Neural progenitor cell (in vitro differentiated cells): ENCODE measurements around the gene CACUL1. TPM values are rescaled to one million over a fixed set of nuclear protein-coding genes. Genes with fewer than 3 reads are reported as not detected.
"Not testable (repeated sequence)": the region's sequence is repeated elsewhere in the genome, so short reads cannot be mapped to it uniquely, and the experiment has no call there.

Experiments
- DNase-seq: peaks from one replicate; pipeline ENCODE4 v3.0.0-alpha.2; 2016; ENCODE audit warnings: low spot score
- H2AFZ ChIP-seq: fragments of 200-600 bp; sonication (generic); replicated peaks from 2 replicates; pipeline ENCODE4 v1.6.1; 2016; ENCODE audit warnings: antibody characterized with exemption
- H3F3A ChIP-seq: fragments of 200-600 bp; sonication (generic); 2 replicates; pipeline ENCODE4 v1.6.1; 2016; ENCODE audit warnings: antibody characterized with exemption, low read depth
- H3K27ac ChIP-seq: fragments of 200-600 bp; sonication (generic); 2 replicates; pipeline ENCODE4 v1.5.1; 2016; ENCODE audit warnings: mild to moderate bottlenecking
- H3K27me3 ChIP-seq: fragments of 200-600 bp; sonication (generic); 2 replicates; pipeline ENCODE4 v1.6.1; 2016; ENCODE audit warnings: mild to moderate bottlenecking, moderate library complexity
- H3K36me3 ChIP-seq: fragments of 200-600 bp; sonication (generic); 2 replicates; pipeline ENCODE4 v1.5.1; 2016
- H3K4me1 ChIP-seq: fragments of 200-600 bp; sonication (generic); 2 replicates; pipeline ENCODE4 v1.6.1; 2016; ENCODE audit warnings: mixed run types
- H3K4me2 ChIP-seq: fragments of 200-600 bp; sonication (generic); 2 replicates; pipeline ENCODE4 v1.6.1; 2016
- H3K4me3 ChIP-seq: fragments of 200-600 bp; sonication (generic); 2 replicates; pipeline ENCODE4 v1.5.1; 2016
- H3K79me2 ChIP-seq: fragments of 200-600 bp; sonication (generic); 2 replicates; pipeline ENCODE4 v1.6.1; 2016; ENCODE audit warnings: low read depth
- H3K9ac ChIP-seq: fragments of 200-600 bp; sonication (generic); 2 replicates; pipeline ENCODE4 v1.6.1; 2016
- H3K9me3 ChIP-seq: fragments of 200-600 bp; sonication (generic); 2 replicates; pipeline ENCODE4 v1.5.1; 2016; ENCODE audit warnings: low read depth
- H4K20me1 ChIP-seq: fragments of 200-600 bp; sonication (generic); 2 replicates; pipeline ENCODE4 v1.6.1; 2016; ENCODE audit warnings: low read depth
- H3K27ac Mint-ChIP-seq: 3 replicates; pipeline ENCODE4 v1.8.0; 2021; ENCODE audit warnings: mixed read lengths
- H3K27me3 Mint-ChIP-seq: 2 replicates; pipeline ENCODE4 v1.8.0; 2022; ENCODE audit warnings: low read depth, mild to moderate bottlenecking, inconsistent platforms, moderate library complexity, mixed read lengths; ENCODE audit not compliant: insufficient read depth
- H3K36me3 Mint-ChIP-seq: 3 replicates; pipeline ENCODE4 v1.8.0; 2021; ENCODE audit warnings: mixed read lengths
- H3K4me1 Mint-ChIP-seq: 3 replicates; pipeline ENCODE4 v1.8.0; 2021; ENCODE audit warnings: mixed read lengths
- H3K4me3 Mint-ChIP-seq: 3 replicates; pipeline ENCODE4 v1.8.0; 2021; ENCODE audit warnings: mild to moderate bottlenecking, moderate library complexity, mixed read lengths
- H3K9me3 Mint-ChIP-seq: 3 replicates; pipeline ENCODE4 v1.8.0; 2020; ENCODE audit warnings: mixed read lengths
- EZH2 ChIP-seq: fragments of 200-600 bp; sonication (generic); IDR thresholded peaks from 2 replicates; pipeline ENCODE4 v1.6.1; 2017; ENCODE audit warnings: antibody characterized with exemption, mild to moderate bottlenecking, moderate library complexity
- EZH2phosphoT487 ChIP-seq: fragments of 200-600 bp; sonication (generic); IDR thresholded peaks from 2 replicates; pipeline ENCODE4 v1.6.1; 2017; ENCODE audit warnings: antibody characterized with exemption
- total RNA-seq: library from RNA; depleted of rRNA; stranded (reverse); fragments of >200 nt; gene quantifications from 2 replicates; pipeline ENCODE4 v1.2.3, GENCODE V29; 2015; ENCODE audit warnings: low replicate concordance
- TF ChIP-seq, protein P1 (sequence below): fragments of 200-600 bp; sonication (generic); IDR thresholded peaks from 2 replicates; pipeline ENCODE4 v1.5.1; 2017; ENCODE audit warnings: antibody characterized with exemption, mild to moderate bottlenecking

The CACUL1 gene
- total RNA-seq, 1 donor from 2014 or later: 38.8 TPM

DNA sequence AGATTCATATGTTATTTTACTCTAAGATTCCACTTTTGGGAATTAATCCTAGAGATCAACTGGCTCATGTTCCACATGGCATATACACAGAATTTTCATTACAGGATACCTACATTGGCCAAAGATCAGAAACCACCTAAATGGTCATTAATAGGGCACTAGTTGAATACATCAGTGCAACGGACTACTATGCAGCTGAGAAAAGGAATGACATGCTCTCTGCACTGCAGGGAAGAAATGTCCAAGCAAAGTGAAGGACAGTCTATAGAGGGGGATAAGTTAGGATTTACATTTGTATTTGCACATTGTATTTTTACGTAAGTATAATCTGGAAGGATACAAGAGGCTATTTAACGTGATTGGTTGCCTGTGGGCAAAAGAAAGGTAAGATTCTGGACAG lies 91.6 kb downstream of the CACUL1 start:
- Histone ChIP-seq H3F3A (no peaks in the 10 kb centered on the region), H4K20me1 (no peaks in the 10 kb centered on the region), H3K9me3 (no peaks in the 10 kb centered on the region), H3K36me3 (no peaks in the 10 kb centered on the region), H3K4me1 (no peaks in the 10 kb centered on the region), H3K4me2 (no peak overlapping the region), H3K4me3 (no peak overlapping the region), H3K27me3 (no peaks in the 10 kb centered on the region), H3K79me2 (no peaks in the 10 kb centered on the region), H3K27ac (no peak overlapping the region), H2AFZ (no peak overlapping the region), H3K9ac (no peak overlapping the region)
- Mint-ChIP-seq H3K36me3 (no peaks in the 10 kb centered on the region), H3K27me3 (peaks cover 10% of the 10 kb centered on the region), H3K9me3 (peaks cover 6% of the 10 kb centered on the region), H3K27ac (no peak overlapping the region), H3K4me1 (peaks cover 6% of the 10 kb centered on the region), H3K4me3 (no peak overlapping the region)
- TF ChIP-seq EZH2phosphoT487: no peak
- TF ChIP-seq EZH2: no peak
- TF ChIP-seq, protein P1, sequence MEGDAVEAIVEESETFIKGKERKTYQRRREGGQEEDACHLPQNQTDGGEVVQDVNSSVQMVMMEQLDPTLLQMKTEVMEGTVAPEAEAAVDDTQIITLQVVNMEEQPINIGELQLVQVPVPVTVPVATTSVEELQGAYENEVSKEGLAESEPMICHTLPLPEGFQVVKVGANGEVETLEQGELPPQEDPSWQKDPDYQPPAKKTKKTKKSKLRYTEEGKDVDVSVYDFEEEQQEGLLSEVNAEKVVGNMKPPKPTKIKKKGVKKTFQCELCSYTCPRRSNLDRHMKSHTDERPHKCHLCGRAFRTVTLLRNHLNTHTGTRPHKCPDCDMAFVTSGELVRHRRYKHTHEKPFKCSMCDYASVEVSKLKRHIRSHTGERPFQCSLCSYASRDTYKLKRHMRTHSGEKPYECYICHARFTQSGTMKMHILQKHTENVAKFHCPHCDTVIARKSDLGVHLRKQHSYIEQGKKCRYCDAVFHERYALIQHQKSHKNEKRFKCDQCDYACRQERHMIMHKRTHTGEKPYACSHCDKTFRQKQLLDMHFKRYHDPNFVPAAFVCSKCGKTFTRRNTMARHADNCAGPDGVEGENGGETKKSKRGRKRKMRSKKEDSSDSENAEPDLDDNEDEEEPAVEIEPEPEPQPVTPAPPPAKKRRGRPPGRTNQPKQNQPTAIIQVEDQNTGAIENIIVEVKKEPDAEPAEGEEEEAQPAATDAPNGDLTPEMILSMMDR: no peak
- no peak for DNase-seq

DNA sequence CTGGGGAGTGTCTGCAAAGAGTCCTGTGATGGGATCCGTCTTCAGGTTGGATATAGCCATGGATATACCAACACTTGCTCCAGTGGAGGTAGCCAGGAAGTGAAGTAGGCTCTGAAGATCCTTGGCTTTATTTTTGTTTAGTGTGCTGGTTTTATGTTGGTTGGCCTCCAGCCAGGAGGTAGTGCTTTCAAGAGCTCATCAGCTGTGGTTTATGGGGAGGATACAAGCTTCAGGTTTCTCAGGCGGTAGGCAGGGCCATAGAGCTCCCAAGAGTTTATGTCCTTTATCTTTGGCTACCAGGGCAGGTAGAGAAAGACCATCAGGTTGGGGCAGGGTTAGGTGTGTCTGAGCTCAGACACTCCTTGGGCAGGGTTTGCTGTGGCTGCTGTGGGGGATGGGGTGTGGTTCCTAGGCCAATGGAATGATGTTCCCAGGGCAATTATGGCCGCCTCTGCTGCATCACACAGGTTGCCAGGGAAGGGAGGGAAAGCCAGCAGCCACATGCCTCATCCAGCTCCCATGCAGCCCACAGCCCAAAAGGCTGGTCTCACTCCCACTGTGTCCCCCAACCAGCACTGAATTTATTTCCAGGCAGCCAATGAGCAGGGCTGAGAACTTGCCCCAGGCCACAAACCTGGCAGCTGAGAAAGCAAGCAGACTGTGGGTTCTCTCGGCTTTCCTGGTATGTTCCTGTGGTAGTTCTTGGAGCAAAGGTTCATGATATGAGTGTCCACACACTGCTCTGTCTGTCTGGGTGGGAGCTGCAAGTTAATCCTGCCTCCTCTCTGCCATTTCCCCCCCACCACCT lies 92.3 kb downstream of the CACUL1 start:
- Histone ChIP-seq H2AFZ (no peak overlapping the region), H3K4me3 (no peak overlapping the region), H3K9ac (no peak overlapping the region), H3K27ac (no peak overlapping the region), H4K20me1 (no peaks in the 10 kb centered on the region), H3K36me3 (no peaks in the 10 kb centered on the region), H3K79me2 (no peaks in the 10 kb centered on the region), H3K27me3 (no peaks in the 10 kb centered on the region), H3K4me2 (no peak overlapping the region), H3K4me1 (no peaks in the 10 kb centered on the region), H3F3A (no peaks in the 10 kb centered on the region), H3K9me3 (no peaks in the 10 kb centered on the region)
- peaks cover 10% of the 10 kb centered on the region for H3K27me3 Mint-ChIP-seq
- H3K9me3 Mint-ChIP-seq: peaks cover 6% of the 10 kb centered on the region
- H3K36me3 Mint-ChIP-seq: no peaks in the 10 kb centered on the region
- H3K4me3 Mint-ChIP-seq: no peak overlapping the region
- H3K27ac Mint-ChIP-seq: no peak overlapping the region
- no peak for DNase-seq
- TF ChIP-seq, protein P1: no peak
- TF ChIP-seq EZH2 (no peak), EZH2phosphoT487 (no peak)
- no peaks in the 10 kb centered on the region for H3K4me1 Mint-ChIP-seq

DNA sequence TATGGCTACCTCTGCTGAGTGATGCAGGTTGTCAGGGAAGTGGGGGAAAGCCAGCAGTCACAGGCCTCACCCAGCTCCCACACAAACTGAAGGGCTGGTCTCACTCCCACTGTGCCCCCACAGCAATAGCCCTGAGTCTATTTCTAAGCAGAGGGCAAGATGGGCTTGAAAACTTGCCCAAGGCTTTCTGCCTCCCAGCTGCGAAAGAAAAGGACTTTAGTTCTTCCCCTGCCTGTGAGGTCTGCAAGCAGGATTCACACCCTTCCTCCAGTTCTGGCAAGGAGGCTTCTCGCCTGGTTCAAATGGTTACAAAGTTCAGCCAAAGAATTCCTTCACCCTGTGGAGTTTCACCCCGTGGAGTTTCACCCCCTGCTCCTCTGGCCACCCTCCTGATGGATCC lies 96.0 kb downstream of the CACUL1 start:
- H3K9ac ChIP-seq: no peak overlapping the region
- Mint-ChIP-seq H3K4me1 (no peaks in the 10 kb centered on the region), H3K27ac (no peak overlapping the region), H3K36me3 (no peaks in the 10 kb centered on the region), H3K27me3 (peaks cover 12% of the 10 kb centered on the region), H3K4me3 (no peak overlapping the region), H3K9me3 (peaks cover 14% of the 10 kb centered on the region)
- H3F3A ChIP-seq: no peaks in the 10 kb centered on the region
- no peak for TF ChIP-seq EZH2
- no peak for TF ChIP-seq EZH2phosphoT487
- TF ChIP-seq, protein P1: no peak
- H3K27ac ChIP-seq: no peak overlapping the region
- H3K4me3 ChIP-seq: no peak overlapping the region
- no peaks in the 10 kb centered on the region for H3K36me3 ChIP-seq
- H3K4me2 ChIP-seq: no peak overlapping the region
- no peaks in the 10 kb centered on the region for H3K79me2 ChIP-seq
- no peak overlapping the region for H2AFZ ChIP-seq
- H4K20me1 ChIP-seq: no peaks in the 10 kb centered on the region
- no peaks in the 10 kb centered on the region for H3K27me3 ChIP-seq
- no peak for DNase-seq
- H3K9me3 ChIP-seq: no peaks in the 10 kb centered on the region
- H3K4me1 ChIP-seq: no peaks in the 10 kb centered on the region

DNA sequence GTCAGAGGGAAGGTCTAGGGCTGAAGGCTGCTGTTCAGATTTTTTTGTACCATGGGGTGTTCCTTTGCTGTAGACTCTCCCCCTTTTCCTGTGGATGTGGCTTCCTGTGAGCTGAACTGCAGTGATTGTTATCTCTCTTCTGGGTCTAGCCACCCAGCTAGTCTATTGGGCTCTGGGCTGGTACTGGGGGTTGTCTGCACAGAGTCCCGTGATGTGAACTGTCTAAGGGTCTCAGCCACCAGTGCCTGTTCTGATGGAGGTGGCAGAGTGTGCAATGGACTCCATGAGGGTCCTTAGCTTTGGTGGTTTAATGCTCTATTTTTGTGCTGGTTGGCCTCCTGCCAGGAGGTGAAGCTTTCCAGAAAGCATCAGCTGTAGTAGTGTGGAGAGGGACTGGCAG lies 96.6 kb downstream of the CACUL1 start:
- H3K36me3 ChIP-seq, H3K4me2 ChIP-seq, H3K4me3 Mint-ChIP-seq, H3K79me2 ChIP-seq, H4K20me1 ChIP-seq, H3K4me1 ChIP-seq, H3K36me3 Mint-ChIP-seq, H3K27me3 ChIP-seq, H3K9ac ChIP-seq, H3K27ac Mint-ChIP-seq, DNase-seq, H3F3A ChIP-seq, H3K4me1 Mint-ChIP-seq, H3K27ac ChIP-seq, H3K4me3 ChIP-seq, H2AFZ ChIP-seq, H3K9me3 ChIP-seq: not testable (repeated sequence)
- Mint-ChIP-seq H3K27me3 (peaks cover 13% of the 10 kb centered on the region), H3K9me3 (peaks cover 14% of the 10 kb centered on the region)

DNA sequence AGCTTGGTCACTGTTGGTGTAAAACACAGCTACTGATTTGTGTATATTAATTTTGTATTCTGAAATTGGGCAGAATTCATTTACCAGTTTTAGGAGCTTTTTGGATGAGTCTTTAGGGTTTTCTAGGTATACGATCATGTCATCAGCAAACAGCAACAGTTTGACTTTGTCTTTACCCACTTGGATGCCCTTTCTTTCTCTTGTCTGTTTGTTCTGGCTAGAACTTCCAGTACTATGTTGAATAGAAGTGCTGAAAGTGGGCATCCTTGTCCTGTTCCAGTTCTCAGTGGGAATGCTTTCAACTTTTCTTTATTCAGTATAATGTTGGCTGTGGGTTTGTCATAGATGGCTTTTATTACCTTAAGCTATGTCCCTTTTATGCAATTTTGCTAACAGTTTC lies 109.5 kb downstream of the CACUL1 start:
- not testable (repeated sequence) for H3K36me3 Mint-ChIP-seq, H3K4me2 ChIP-seq, H4K20me1 ChIP-seq, H2AFZ ChIP-seq, H3K27ac ChIP-seq, H3K9me3 ChIP-seq, H3K9me3 Mint-ChIP-seq, H3K4me1 ChIP-seq, H3F3A ChIP-seq, H3K27ac Mint-ChIP-seq, H3K27me3 Mint-ChIP-seq, H3K79me2 ChIP-seq, H3K4me3 Mint-ChIP-seq, H3K4me1 Mint-ChIP-seq, DNase-seq, H3K4me3 ChIP-seq, H3K9ac ChIP-seq, H3K36me3 ChIP-seq
- H3K27me3 ChIP-seq: peaks cover 14% of the 10 kb centered on the region
